GM12865 (cell line): ENCODE measurements around the gene NAPB.

Source experiments
- DNase-seq: peaks from one replicate; pipeline ENCODE4 v3.0.0; 2010; ENCODE audit warnings: low read depth
- H3K4me3 ChIP-seq: 2 replicates; pipeline ENCODE4 v1.5.1; 2011; ENCODE audit warnings: mild to moderate bottlenecking, low read depth, low read length, control low read depth
- CTCF ChIP-seq: IDR thresholded peaks from 2 replicates; pipeline ENCODE4 v1.5.1; 2011; ENCODE audit warnings: low read length, control low read depth, low read depth, inconsistent platforms; ENCODE audit not compliant: insufficient read depth; ENCODE audit errors: missing control alignments

NAPB gene

DNA sequence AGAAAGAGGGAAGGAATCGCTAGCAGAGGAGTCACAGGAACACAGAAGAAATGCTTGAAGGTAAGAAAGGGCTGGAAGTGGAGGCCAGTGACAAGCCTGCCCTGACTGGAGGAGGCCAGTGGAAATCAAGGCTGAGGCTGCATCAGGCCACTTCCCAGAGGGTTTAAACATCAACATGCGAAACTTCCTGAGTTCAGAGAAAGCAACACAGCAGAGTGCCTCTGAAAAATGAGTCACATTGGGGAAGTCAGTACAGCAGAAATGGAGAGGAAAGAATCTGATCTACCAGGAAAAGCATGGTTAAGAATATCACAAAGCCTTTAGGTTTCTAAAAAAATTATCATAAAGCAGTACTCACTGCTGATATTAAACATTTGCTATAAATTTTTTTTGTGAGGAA lies 23.3 kb downstream of the NAPB start:
- TF ChIP-seq CTCF: no peak
- no peak overlapping the region for H3K4me3 ChIP-seq
- no peak for DNase-seq

GRCh38 chr20:23396950-23397627 lies 24.2 kb downstream of the NAPB start:
- no peak for TF ChIP-seq CTCF
- no peak overlapping the region for H3K4me3 ChIP-seq
- DNase-seq: no peak

DNA sequence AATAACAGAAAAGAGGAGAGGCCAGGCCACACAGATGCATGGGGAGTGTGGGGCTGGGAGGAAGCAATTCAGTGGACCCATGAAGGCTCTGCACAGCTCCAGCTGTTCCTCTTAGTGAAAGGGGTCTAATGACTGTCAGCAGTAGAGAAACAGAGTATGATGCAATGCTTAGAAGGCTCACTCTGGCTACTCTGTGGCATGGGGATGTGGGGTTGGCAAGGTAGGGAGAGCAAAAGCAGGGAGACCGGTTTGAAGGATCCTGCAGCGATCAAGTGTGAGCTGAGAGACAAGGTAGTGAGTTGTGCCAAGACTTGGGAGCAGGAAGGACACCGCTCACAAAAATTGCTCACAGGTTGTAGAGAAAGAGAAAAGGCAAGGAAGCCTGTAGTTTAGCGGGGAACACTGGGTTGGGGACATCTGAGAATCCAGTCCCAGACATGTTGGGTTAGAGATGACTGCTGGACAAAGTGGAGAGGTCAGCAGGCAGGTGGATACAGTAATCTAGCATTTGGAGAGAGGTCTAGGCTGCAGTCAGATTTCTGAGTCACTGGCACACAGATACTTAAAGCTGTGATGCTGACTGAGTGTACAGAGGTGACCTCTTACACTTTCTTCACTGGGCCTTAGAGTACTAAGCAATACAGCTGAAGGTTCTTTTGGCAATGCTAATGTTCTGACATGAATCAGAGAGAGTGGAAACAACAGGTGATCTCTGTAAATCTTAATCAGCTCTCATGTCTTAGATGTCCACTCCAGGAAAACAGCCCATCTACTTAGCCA lies 27.1 kb downstream of the NAPB start:
- no peak overlapping the region for H3K4me3 ChIP-seq
- DNase-seq: no peak
- no peak for TF ChIP-seq CTCF

GRCh38 chr20:23391707-23392310 lies 29.5 kb downstream of the NAPB start:
- peak; percentile 9 for DNase-seq
- H3K4me3 ChIP-seq: no peak overlapping the region
- no peak for TF ChIP-seq CTCF

DNA sequence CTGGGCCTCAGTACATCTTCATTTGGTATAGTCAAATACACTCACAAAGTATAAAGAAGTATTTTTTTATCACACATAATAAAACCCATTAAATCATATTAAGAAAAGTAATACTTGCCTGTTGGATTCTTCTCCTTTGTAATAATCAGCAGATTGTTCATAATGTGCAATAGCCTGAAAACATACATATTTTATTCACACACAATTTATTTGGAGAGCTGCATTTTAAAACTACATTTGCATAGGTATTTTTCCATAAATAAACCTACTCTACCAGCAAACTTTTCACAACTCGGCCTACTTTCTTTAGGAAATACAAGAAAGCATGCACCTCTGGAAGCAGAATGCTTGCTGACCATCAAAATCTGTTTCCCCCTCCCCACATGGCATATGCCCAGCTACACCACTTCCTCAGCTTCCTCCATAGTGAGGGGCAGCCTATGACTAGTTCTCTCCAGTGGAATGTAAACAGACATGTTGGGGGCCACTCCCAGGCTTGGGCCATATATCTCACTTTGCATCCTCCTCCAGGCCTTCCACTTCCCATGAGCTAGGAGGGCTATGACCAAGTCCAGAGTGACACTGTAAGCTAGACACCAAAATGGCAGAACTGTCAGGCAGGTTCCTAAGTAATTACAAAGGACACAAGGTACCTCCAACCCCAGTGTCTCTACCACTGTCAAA lies 31.1 kb downstream of the NAPB start:
- DNase-seq: no peak
- TF ChIP-seq CTCF: no peak
- no peak overlapping the region for H3K4me3 ChIP-seq

DNA sequence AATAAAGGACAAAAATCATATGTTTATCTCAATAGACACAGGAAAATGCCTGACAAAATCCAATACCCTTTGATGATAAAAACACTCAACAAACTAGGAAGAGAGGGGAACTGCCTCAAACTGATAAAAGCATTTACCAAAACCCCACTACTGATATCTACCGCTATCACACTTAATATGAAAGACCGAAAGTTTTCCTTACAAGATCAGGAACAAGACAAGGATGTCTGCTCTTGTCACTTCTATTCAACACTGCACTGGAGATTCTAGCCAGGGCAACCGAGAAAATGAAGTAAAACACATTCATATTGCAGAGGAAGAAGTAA lies 34.2 kb downstream of the NAPB start:
- no peak overlapping the region for H3K4me3 ChIP-seq
- DNase-seq: no peak

More for the DNA sequence above, 34.2 kb downstream of the NAPB start:
- TF ChIP-seq CTCF: no peak
